ENCODE measurements around the gene SEMA5A.

The SEMA5A gene

DNA sequence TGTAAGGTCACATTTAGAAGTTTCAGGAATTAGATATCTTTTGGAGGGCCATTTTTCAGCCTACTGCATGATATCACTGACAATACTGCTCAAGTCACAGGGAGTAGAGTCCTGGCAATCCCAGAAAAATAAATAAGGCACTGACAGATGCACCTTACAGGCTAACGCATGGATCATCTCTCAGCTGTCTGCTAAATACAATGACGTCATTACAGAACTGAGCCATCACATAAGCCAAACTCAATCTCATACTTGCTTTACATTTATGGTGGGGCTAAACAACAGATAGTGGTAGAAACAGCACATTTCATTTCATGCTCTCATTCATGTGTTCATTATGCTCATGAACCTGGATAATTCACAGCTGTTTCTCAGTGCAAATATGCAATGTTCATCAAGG, 243.7 kb downstream of the SEMA5A start:
- POLR2A ChIA-PET, result no interaction called here
- TF ChIP-seq CTCF (IDR thresholded peaks at IDR 0.05; ENCODE audit: control extremely low read depth, extremely low read depth, low read depth, missing control alignments), result no peak
- CTCF ChIA-PET, result no interaction called here
- DNase-seq (ENCODE audit: extremely low spot score), result no peak

DNA sequence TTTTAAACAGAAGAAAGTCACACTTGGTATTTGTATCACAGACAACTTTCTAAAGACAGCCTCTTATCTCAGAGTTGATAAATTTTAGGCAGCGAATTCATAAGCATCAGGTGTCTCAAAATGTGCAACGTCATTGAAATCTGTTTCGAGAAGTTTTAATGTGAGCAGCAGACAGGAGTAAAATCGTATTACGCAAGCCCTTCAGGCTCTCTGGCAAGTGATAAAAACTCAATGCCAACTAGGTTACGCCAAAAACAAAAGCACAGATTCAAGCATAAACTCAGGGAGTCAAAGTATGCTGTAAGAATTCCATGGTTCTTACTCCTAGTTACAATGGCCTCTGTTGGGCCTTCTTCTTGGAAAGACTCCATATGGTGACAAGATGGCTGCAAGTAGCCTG, 244.7 kb downstream of the SEMA5A start:
- POLR2A ChIA-PET, result interaction anchor here (0.6 kb wide), 1 partner anchor 206 kb away, joined by 3 read pairs; no protein-coding TSS in a partner anchor
- DNase-seq (ENCODE audit: extremely low spot score), result no peak
- CTCF ChIA-PET, result no interaction called here
- TF ChIP-seq CTCF (IDR thresholded peaks at IDR 0.05; ENCODE audit: control extremely low read depth, extremely low read depth, low read depth, missing control alignments), result no peak

DNA sequence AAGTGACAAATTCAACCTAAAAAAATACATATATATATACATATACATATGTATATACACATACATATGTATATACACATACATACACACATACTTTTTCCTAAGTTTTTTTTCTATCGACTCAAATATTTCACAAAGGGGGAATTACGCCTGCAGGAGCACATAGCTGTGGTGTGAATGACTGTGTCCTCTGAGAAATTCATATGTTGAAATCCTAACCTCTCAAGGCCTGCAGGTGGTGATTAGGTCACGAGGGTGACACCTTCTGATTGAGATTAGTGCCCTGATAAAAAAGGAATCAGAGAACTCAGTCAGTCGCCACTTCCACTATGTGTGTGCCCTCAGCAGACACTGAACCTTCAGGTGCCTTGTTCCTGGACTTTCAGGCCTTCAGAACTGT, 248.7 kb downstream of the SEMA5A start:
- POLR2A ChIA-PET, result no interaction called here
- no peak for TF ChIP-seq CTCF (IDR thresholded peaks at IDR 0.05; ENCODE audit: control extremely low read depth, extremely low read depth, low read depth, missing control alignments)
- CTCF ChIA-PET, result interaction anchor here (1.9 kb wide), 1 partner anchor 12 kb away, joined by 6 read pairs; no protein-coding TSS in a partner anchor
- no peak for DNase-seq (ENCODE audit: extremely low spot score)

- POLR2A ChIA-PET, result no interaction called here
- no peak for DNase-seq (ENCODE audit: extremely low spot score)
- no peak for TF ChIP-seq CTCF (IDR thresholded peaks at IDR 0.05; ENCODE audit: control extremely low read depth, extremely low read depth, low read depth, missing control alignments)
- CTCF ChIA-PET, result no interaction called here
These were observed 250.4 kb downstream of the SEMA5A start for GRCh38 chr5:9295466-9295801.

DNA sequence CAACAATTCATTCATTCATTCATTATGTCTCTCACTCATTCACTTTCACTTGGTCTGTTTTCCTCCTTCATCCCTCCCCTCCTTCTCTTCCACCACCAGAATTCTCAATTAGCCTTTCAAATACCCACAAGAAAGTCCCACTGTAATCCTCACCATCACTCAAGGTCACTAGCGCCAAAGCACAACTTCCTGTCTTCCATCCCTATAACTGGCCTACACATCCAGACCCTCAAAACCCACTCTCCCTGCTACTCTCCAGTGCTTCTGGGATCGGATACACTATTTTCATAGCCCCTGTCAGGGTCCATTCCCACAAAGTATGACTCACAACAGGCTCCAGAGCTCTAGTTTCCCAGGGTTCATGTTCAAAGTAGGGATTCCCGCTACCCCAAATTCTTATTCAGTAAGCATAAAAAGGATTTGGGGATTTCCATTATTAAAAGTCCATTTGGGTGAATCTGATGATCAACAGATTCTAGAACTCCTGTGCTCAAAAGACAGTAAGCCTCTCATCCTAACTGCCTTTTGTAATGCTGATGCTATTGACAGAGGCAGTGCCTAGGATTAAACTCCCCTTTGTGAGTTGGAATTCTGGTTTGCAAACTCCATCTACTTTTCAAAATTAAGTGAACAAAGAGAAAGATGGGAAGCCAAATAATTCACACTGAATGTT, 250.9 kb downstream of the SEMA5A start:
- ChIA-PET CTCF (no interaction called here), POLR2A (no interaction called here)
- no peak for TF ChIP-seq CTCF (IDR thresholded peaks at IDR 0.05; ENCODE audit: control extremely low read depth, extremely low read depth, low read depth, missing control alignments)
- DNase-seq (ENCODE audit: extremely low spot score), result no peak

GRCh38 chr5:9288234-9288633, 257.6 kb downstream of the SEMA5A start:
- POLR2A ChIA-PET, result no interaction called here
- no peak for DNase-seq (ENCODE audit: extremely low spot score)
- TF ChIP-seq CTCF (IDR thresholded peaks at IDR 0.05; ENCODE audit: control extremely low read depth, extremely low read depth, low read depth, missing control alignments), result no peak
- CTCF ChIA-PET, result no interaction called here
